NCI-H446 treated with DMSO at 0.1 percent for 48 hours (cell line): ENCODE measurements around the gene ADTRP.
"Not testable (repeated sequence)": the region's sequence is repeated elsewhere in the genome, so short reads cannot be mapped to it uniquely, and the experiment has no call there.

Source experiments
- DNase-seq: peaks from one replicate; lab custom pipeline; 2025; lab: John Stamatoyannopoulos, UW

Gene ADTRP

DNA sequence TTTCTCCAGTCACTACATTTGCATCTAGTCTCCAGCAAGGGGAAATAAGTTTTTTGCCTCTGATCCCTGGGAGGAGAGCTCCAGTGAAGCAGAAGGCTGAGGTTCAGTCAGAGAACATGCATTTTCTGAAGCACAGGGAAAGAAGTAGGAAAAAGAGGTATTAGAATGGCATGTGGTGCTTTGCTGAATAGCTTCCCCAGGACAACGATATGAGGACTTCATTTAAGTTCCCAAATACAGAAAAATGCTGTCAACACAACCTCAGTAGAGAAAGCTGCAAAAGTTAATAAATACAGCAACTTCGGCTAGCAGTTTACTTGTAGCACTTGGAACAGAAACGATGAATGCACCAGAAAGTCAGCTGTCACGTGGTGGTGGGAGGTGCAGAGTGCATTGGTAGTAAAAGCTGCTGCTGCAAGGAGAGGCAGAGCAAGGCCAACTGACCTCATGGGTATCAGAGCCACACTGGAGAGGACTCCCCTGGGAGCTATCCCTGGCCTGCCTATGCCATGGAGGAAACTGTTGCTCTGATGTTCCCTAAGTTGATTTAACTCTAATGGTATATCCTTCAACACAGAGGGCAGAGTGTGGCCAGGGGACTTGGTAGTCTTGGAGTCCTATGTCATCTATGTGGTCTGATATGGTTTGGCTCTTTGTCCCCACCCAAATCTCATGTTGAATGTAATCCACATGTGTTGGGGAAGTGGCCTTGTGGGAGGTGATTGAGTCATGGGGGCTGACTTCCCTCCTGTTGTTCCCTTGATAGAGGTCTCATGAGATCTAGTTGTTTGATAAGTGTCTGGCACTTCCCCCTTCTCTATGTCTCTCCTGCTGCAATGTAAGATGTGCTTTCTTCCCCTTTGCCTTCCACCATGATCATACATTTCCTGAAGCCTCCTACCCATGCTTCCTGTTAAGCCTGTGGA is 85.9 kb downstream of the ADTRP start:
- no peak for DNase-seq

DNA sequence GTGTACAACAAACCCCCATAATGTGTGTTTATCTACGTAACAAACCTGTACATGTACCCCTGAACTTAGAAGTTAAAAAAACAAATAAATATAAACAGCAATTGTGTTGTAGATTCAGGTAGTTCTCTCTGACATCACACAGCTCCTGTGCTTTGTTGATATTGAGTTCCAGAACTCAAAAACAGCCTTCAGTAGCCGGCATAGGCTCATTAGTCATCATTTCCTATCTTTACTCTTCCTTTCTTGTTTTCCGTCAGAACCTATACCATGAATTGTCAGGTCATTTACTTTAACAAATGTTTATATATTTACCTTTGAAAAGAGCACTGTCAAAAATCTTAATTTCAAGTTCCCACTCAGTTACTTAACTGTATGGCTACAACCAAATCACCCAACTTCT is 88.8 kb downstream of the ADTRP start:
- DNase-seq, result no peak

- not testable (repeated sequence) for DNase-seq
Measured at GRCh38 chr6:11689400-11689799, 89.2 kb downstream of the ADTRP start.

GRCh38 chr6:11688425-11688709 is 90.2 kb downstream of the ADTRP start:
- no peak for DNase-seq

DNA sequence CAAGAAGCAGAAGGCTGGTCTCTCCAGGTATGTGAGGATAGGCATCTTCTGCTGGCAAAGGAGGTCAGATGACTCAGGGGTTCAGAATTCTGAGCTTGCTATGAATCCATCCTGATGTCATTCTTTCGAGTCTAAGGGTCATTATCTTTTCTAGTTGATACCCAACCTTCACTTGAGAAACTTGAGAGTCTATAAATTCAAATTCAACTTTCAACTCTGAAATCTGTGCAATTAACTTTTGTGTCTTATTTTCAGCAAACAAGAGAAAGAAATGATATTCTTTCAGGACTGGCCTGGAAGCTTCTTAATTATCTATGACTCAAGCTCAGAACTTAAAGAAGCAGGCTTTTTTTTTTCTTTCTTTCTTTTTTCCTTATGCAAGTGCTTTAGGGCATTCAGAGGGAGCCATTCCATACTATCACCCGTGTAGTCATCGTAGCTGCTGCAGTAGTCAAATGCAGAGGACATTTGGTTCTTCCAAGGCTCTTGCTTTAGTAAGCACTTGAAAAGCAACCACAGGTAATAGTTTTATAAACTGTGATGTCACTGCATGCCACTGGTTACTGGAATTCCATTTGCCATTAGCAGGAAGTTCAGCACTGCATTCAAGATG is 93.0 kb downstream of the ADTRP start:
- no peak for DNase-seq

DNA sequence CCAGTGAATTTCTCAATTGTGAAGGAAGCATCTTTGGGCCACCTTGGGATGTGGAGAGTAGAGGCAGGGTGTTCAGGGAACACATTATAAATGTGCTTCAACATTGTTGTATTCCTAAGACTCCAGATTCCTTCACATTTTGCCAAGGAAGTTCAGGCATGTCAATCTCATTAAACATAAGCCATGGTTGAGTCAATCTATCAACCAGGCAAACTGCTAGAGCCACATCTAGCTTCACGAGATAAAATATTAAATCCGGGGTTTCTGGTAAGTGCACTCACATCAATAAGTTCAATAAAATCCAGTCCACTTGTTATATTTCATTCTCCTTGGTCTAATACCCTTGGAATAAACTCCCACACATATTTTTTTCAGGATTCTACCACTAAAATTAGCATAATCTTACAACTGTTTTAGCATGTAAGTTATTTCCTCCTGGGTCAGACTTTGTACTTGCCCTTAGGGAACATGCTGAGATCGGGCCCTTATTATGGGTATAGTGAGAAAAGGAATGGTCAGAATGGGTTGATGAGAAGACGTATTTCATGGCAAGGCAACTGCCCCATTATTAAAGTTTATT is 93.6 kb downstream of the ADTRP start:
- DNase-seq, result no peak

DNA sequence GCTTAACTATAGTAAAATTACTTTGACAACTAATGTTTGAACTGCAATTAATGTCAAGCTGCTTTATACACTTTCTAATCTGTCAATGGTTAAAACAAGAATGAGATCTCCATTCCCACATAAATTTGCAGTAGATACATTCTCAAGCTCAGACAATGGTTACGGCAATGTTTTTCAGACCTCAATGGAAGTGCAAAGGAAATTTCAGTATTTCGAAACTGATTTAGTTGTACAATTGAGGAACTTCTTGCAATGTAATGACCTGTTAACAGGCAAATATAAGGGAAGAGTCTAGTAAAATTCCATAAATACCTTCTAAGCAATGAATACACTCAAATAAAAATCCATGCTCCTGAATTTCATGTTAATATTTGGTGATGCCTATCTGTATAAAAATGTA is 94.7 kb downstream of the ADTRP start:
- no peak for DNase-seq

DNA sequence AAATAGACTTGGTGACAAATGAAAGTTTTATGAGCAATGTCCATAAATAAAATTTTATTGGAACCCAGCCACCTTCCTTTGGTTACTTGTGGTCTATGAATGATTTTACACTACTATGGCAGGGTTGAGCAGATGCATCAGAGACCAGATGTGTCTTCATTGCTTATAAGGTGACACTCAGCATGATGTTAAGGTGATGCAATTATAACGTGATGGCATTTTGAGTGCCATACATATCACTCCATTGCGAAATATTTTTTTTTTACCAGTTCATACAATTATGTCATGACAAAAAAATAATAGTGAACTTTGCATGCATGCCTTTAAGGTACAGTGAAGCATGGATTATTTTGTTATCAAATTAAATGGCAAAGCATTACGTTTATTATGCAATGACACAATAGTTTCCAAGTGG is 96.0 kb downstream of the ADTRP start:
- DNase-seq, result no peak

DNA sequence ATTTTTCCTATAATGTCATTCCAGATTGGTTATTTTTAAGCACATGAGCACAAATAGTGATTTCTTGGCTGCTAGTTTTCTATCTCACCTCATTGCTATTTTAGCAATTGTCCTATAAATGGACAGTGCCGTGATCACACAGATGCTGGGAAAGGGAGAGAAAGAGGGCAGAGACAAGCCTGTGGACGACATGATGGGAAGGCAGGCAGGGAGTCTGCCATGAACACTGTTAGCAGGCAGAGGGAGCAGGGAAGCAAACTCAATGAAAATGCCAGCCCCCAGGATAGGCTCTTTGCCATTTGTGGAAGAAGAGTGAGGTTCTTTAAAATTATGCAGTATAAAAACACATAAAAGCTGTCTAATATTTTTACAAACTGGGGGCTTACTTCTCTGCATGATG is 96.8 kb downstream of the ADTRP start:
- DNase-seq, result no peak

GRCh38 chr6:11681357-11681756 is 97.2 kb downstream of the ADTRP start:
- no peak for DNase-seq

DNA sequence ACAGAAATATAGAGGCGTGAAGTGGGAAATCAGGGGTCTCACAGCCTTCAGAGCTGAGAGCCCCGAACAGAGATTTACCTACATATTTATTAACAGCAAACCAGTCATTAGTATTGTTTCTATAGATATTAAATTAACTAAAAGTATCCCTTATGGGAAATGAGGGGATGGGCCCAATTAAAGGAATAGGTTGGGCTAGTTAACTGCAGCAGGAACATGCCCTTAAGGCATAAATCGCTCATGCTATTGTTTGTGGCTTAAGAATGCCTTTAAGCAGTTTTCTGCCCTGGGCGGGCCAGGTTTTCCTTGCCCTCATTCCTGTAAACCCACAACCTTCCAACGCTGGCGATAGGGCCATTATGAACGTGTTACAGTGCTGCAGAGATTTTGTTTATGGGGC is 98.1 kb downstream of the ADTRP start:
- DNase-seq, result not testable (repeated sequence)

DNA sequence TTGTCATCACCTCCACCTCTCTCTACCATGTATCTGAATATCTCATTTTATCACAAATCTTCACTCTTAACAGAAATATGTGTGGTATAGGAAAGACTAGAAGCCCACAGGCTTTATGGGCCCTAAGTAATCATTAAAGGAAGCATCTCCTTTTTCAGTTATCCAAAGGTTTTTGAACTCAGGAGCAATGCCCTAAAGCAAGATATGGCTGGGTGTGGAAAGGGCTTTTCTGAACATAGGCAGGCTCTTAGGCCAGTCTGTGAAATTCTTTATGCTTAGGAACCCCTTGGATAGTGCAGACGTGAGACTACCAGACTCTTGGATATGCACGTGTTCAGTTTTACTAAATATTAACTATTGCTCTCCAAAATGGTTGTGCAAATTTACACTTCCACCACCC is 99.5 kb downstream of the ADTRP start:
- DNase-seq, result no peak

DNA sequence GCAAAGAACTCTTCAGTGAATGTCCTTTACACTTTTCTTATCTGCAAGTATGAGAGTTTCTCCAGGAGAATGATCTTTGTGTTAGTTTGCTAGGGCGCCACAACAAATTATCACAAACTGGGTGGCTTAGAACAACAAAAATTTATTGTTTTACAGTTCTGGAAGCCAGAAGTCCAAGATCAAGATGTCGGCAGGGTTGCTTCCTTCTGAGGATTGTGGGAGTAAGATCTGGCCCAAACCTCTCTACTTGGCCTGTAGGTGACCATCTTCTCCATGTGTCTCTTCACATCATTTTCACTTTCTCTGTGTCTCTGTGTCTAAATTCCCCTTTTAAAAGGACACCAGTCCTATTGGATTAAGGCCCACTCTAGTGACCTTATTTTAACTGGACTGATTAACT is 103.0 kb downstream of the ADTRP start:
- DNase-seq, result no peak

DNA sequence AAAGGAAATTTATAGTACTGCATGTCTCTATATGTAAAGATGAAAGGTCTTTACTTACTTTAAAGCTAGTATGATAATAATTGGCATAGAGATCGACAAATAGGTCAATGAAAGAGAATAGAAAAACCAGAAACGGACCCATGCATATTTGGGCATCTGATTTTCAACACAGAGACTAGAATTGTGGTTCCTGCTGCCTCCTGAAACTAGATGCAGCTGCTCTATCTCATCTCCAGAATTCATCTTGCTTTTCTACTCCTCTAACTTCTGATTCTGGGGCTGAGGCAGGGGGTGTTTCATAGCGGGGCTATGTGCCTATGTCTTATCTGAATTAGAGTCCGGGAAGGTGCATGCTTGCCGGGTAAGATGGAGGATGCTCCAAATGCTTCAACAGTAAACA is 105.9 kb downstream of the ADTRP start:
- DNase-seq, result no peak

DNA sequence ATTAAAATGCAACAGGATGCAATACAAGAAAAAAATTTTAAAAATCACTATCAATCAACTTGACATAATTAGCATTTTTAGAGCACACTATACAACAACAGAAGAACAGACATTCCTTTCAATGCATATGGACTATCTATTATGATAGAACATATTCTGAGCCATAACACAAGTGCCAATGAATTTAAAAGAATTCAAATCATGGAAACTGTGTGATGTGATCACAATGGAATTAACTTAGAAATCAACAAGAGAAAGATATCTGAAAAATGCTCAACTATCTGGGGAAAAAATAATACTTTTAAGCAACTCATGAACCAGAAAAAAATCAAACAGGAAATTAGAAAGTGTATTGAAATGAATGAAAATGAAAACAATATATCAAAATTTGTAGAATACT is 106.3 kb downstream of the ADTRP start:
- DNase-seq, result no peak

GRCh38 chr6:11669696-11670095 is 108.9 kb downstream of the ADTRP start:
- DNase-seq, result no peak

GRCh38 chr6:11668455-11668854 is 110.1 kb downstream of the ADTRP start:
- DNase-seq, result no peak

- no peak for DNase-seq
Measured at GRCh38 chr6:11667876-11668275, 110.7 kb downstream of the ADTRP start.

GRCh38 chr6:11665604-11666326 is 112.8 kb downstream of the ADTRP start:
- DNase-seq, result no peak
